A549 (cell line): ENCODE results near the gene GPR149. TPM values are rescaled to one million over a fixed set of nuclear protein-coding genes. Genes with fewer than 3 reads are reported as not detected.
A peak's percentile ranks its signal among the peaks of the same experiment; 100 is the strongest.

Experiments used
- ATAC-seq, 2 experiments: fragments of 200-7000 bp in 1 of 2; fragments of >200 bp in 1 of 2; cut with Nextera tagmentation in 1 of 2; cut with Tn5 transposase in 1 of 2; 3 replicates each; pipeline versions ENCODE4 v1.8.0 to v1.9.1; 2018 to 2020; ENCODE audit warnings: mild to moderate bottlenecking in 1 of 2, moderate library complexity in 1 of 2
- CTCF ChIA-PET: fragments of 300-600 bp; sonication (Branson Sonifier 250); formaldehyde crosslinking; extraction: SDS; loops from one replicate; lab custom pipeline; 2021; ENCODE audit warnings: antibody characterized with exemption, inconsistent platforms; lab: Yijun Ruan, JAX
- POLR2A ChIA-PET: fragments of 350-600 bp; formaldehyde crosslinking; extraction: SDS; loops from one replicate; lab custom pipeline; 2021; ENCODE audit warnings: antibody characterized with exemption, inconsistent platforms; lab: Yijun Ruan, JAX
- DNase-seq, 2 experiments: peaks; one replicate each; pipeline versions ENCODE4 v3.0.0 to v3.0.0-alpha.2; 2011 to 2016; ENCODE audit warnings: low read depth in 1 of 2, low spot score in 1 of 2
- FAIRE-seq: peaks from 2 replicates; lab custom pipeline; 2011; peaks lifted over from hg19 to GRCh38; lab: Jason Lieb, UNC
- H3K27ac ChIP-seq, 2 experiments: fragments of >200 bp; sonication (Bioruptor Twin); formaldehyde crosslinking; 3 replicates each; pipeline ENCODE4 v1.5.1; 2016 to 2017
- H3K4me1 ChIP-seq: fragments of >200 bp; sonication (Bioruptor Twin); formaldehyde crosslinking; 3 replicates; pipeline ENCODE4 v1.6.1; 2016
- H3K4me2 ChIP-seq: fragments of >200 bp; sonication (Bioruptor Twin); formaldehyde crosslinking; 3 replicates; pipeline ENCODE4 v1.6.1; 2016
- H3K4me3 ChIP-seq: fragments of >200 bp; sonication (Bioruptor Twin); formaldehyde crosslinking; 3 replicates; pipeline ENCODE4 v1.5.1; 2016
- H3K9me3 ChIP-seq: fragments of >200 bp; sonication (Bioruptor Twin); formaldehyde crosslinking; 3 replicates; pipeline ENCODE4 v1.6.1; 2016
- ATOH8 ChIP-seq: fragments of 250-450 bp; sonication (Bioruptor Pico); IDR thresholded peaks from 2 replicates; pipeline ENCODE4 v1.5.0; 2020; ENCODE audit warnings: low read depth, mild to moderate bottlenecking, moderate library complexity
- CBX2 ChIP-seq: fragments of 200-600 bp; sonication (generic); IDR thresholded peaks from 2 replicates; pipeline ENCODE4 v1.6.1; 2016; ENCODE audit warnings: low read depth, mild to moderate bottlenecking, borderline replicate concordance
- CEBPB ChIP-seq, 2 experiments: fragments of >200 bp in 1 of 2; sonication (Bioruptor Twin) in 1 of 2; formaldehyde crosslinking in 1 of 2; IDR thresholded peaks; 2 replicates each; pipeline ENCODE4 v1.6.1; 2012 to 2016
- CHD4 ChIP-seq: fragments of 200-600 bp; sonication (generic); IDR thresholded peaks from 2 replicates; pipeline ENCODE4 v1.6.1; 2016; ENCODE audit warnings: antibody characterized with exemption, mild to moderate bottlenecking, borderline replicate concordance
- EP300 ChIP-seq, 2 experiments: fragments of >200 bp; sonication (Bioruptor Twin); formaldehyde crosslinking; IDR thresholded peaks; 2 replicates in 1 of 2; 3 replicates in 1 of 2; pipeline ENCODE4 v1.6.1; 2016 to 2017
- ESRRA ChIP-seq: fragments of 150-350 bp; IDR thresholded peaks from 2 replicates; pipeline ENCODE4 v1.6.1; 2014; ENCODE audit warnings: mild to moderate bottlenecking, low read length, borderline replicate concordance
- GATA3 ChIP-seq: IDR thresholded peaks from 2 replicates; pipeline ENCODE4 v1.6.1; 2012; ENCODE audit warnings: borderline replicate concordance
- JUN ChIP-seq, 2 experiments: fragments of >200 bp; sonication (Bioruptor Twin); formaldehyde crosslinking; IDR thresholded peaks; 2 replicates in 1 of 2; 3 replicates in 1 of 2; pipeline ENCODE4 v1.6.1; 2016 to 2017
- KDM5A ChIP-seq: fragments of 200-600 bp; sonication (generic); IDR thresholded peaks from 2 replicates; pipeline ENCODE4 v1.6.1; 2016; ENCODE audit warnings: antibody characterized with exemption, mild to moderate bottlenecking
- MYC ChIP-seq: IDR thresholded peaks from 2 replicates; pipeline ENCODE4 v1.6.1; 2012; ENCODE audit warnings: mild to moderate bottlenecking, inconsistent platforms, low read length, improper control_type of control experiment, borderline replicate concordance
- NR3C1 ChIP-seq: fragments of >200 bp; sonication (Bioruptor Twin); formaldehyde crosslinking; IDR thresholded peaks from 3 replicates; pipeline ENCODE4 v1.6.1; 2017
- PBX3 ChIP-seq: IDR thresholded peaks from 2 replicates; pipeline ENCODE4 v1.6.1; 2012
- POLR2A ChIP-seq: IDR thresholded peaks from 2 replicates; pipeline ENCODE4 v1.6.1; 2012; ENCODE audit warnings: mild to moderate bottlenecking, low read length
- POLR2AphosphoS2 ChIP-seq: conservative IDR thresholded peaks from 2 replicates; pipeline ENCODE4 v1.6.1; 2012; ENCODE audit warnings: low read length, improper control_type of control experiment, inconsistent platforms
- REST ChIP-seq: fragments of 200-600 bp; sonication (generic); IDR thresholded peaks from 2 replicates; pipeline ENCODE4 v1.6.1; 2016; ENCODE audit warnings: antibody characterized with exemption, mild to moderate bottlenecking, moderate library complexity
- RNF2 ChIP-seq: fragments of 200-600 bp; sonication (generic); IDR thresholded peaks from 2 replicates; pipeline ENCODE4 v1.6.1; 2016; ENCODE audit warnings: low read depth, mild to moderate bottlenecking, antibody characterized with exemption, moderate library complexity, borderline replicate concordance
- SREBF2 ChIP-seq: fragments of 450-650 bp; IDR thresholded peaks from 2 replicates; pipeline ENCODE4 v1.6.1; 2014; ENCODE audit warnings: mild to moderate bottlenecking, moderate library complexity
- TP53 ChIP-seq: fragments of 250-450 bp; sonication (Bioruptor Pico); IDR thresholded peaks from 2 replicates; pipeline ENCODE4 v1.5.0; 2021; ENCODE audit warnings: mild to moderate bottlenecking, moderate library complexity
- ZNF302 ChIP-seq: fragments of 250-450 bp; sonication (Bioruptor Pico); IDR thresholded peaks from 2 replicates; pipeline ENCODE4 v1.9.0; 2021; ENCODE audit warnings: inconsistent platforms, mild to moderate bottlenecking, moderate library complexity
- ZSCAN20 ChIP-seq: fragments of 250-450 bp; sonication (Bioruptor Pico); IDR thresholded peaks from 2 replicates; pipeline ENCODE4 v1.8.0; 2022; ENCODE audit warnings: mild to moderate bottlenecking, moderate library complexity
- WGBS: methylation state at CpG from one replicate; pipeline ENCODE4 v1.1.6; 2017; ENCODE audit errors: missing lambda C conversion rate; 5-methylcytosine and 5-hydroxymethylcytosine counted together
- polyA plus RNA-seq, 4 experiments: library from polyadenylated mRNA; depleted of rRNA in 3 of 4; stranded (reverse); fragments of >200 nt; fragmentation: RNase III in 1 of 4; extraction: RNeasy Plus Mini Kit Qiagen cat#74134 plus additional on column Dnase treatment in 1 of 4; gene quantifications; 2 replicates in 3 of 4; 3 replicates in 1 of 4; pipeline ENCODE4 v1.2.3, GENCODE V29; 2011 to 2017

GPR149 gene
- polyA plus RNA-seq, 2 of the 4 experiments (the other 2 are of a cell fraction): not detected

- ATAC-seq (no peak), DNase-seq (no peak)
- POLR2A ChIA-PET: no interaction called here
- no peak overlapping the region for H3K4me2 ChIP-seq
- TF ChIP-seq ZNF302 (CRISPR knock-in tag) (no peak), POLR2AphosphoS2 (no peak), GATA3 (no peak), TP53 (CRISPR knock-in tag) (no peak), REST (no peak), PBX3 (no peak)
- TF ChIP-seq, all 56 proteins: peak for 0
- FAIRE-seq: no peak
- H3K4me3 ChIP-seq: no peak overlapping the region
- CTCF ChIA-PET: no interaction called here
- no peak overlapping the region for H3K27ac ChIP-seq
- no peaks in the 10 kb centered on the region for H3K4me1 ChIP-seq
- H3K9me3 ChIP-seq: no peaks in the 10 kb centered on the region
Measured at GRCh38 chr3:154327871-154328270, 102.1 kb downstream of the GPR149 start.

- H3K4me2 ChIP-seq: peak overlapping the region; percentile 72
- H3K4me1 ChIP-seq: peaks cover 7% of the 10 kb centered on the region; the same call in 2 of the 3 replicates
- no peaks in the 10 kb centered on the region for H3K9me3 ChIP-seq
- peak overlapping the region; percentile 83 for H3K4me3 ChIP-seq
- POLR2A ChIA-PET: interaction anchor here (0.8 to 0.9 kb wide), 2 partner anchors 11 to 204 kb away, joined by 3 read pairs; no protein-coding TSS in a partner anchor
- ATAC-seq: peak in 1 of 2 experiments; percentile 11; a peak in 1 of 6 replicates
- no peak for FAIRE-seq
- CTCF ChIA-PET: interaction anchor here (1.0 kb wide), 1 partner anchor 10 kb away, joined by 4 read pairs; no protein-coding TSS in a partner anchor
- TF ChIP-seq CBX2: no peak
- TF ChIP-seq EP300 (IDR thresholded peaks at IDR 0.05): no peak
- no peak for TF ChIP-seq RNF2
- TF ChIP-seq SREBF2: no peak
- TF ChIP-seq ESRRA: no peak
- no peak for TF ChIP-seq CHD4
- no peak for TF ChIP-seq ZSCAN20 (CRISPR knock-in tag)
- TF ChIP-seq JUN (IDR thresholded peaks at IDR 0.05): no peak
- no peak for TF ChIP-seq ATOH8 (CRISPR knock-in tag)
- DNase-seq: peak in 1 of 2 experiments; percentile 1
- peak overlapping the region; percentile 86 to 94; a peak in 5 of 6 replicates for H3K27ac ChIP-seq
- WGBS: 28% methylated on average over 3 of the region's 3 CpGs
Measured at GRCh38 chr3:154324919-154325318, 105.1 kb downstream of the GPR149 start.

- DNase-seq (peak; percentile 79 to 92), FAIRE-seq (no peak), ATAC-seq (peak; percentile 98 to 99)
- POLR2A ChIA-PET: interaction anchor here (0.7 to 0.9 kb wide), 3 partner anchors 10 to 1391 kb away, joined by 3 to 6 read pairs (median 3); no protein-coding TSS in a partner anchor
- peak within 1 kb of the TSS; percentile 86 to 94 for H3K27ac ChIP-seq
- no peaks in the 10 kb centered on the region for H3K9me3 ChIP-seq
- peak within 1 kb of the TSS; percentile 83 for H3K4me3 ChIP-seq
- WGBS: 2% methylated on average over 32 of the region's 45 CpGs
- H3K4me1 ChIP-seq: peaks cover 7% of the 10 kb centered on the region; the same call in 2 of the 3 replicates
- CTCF ChIA-PET: interaction anchor here (0.8 to 1.0 kb wide), 2 partner anchors 10 to 33 kb away, joined by 3 to 4 read pairs; no protein-coding TSS in a partner anchor
- H3K4me2 ChIP-seq: peak within 1 kb of the TSS; percentile 78
- TF ChIP-seq POLR2A (peak; percentile 80), POLR2AphosphoS2 (no peak), CEBPB (IDR thresholded peaks at IDR 0.05) (no peak), REST (0 out of 2 replicates have a peak, but pooled peaks have one; percentile 26), MYC (peak; percentile 76; the same call in 1 of the 2 replicates), PBX3 (no peak), KDM5A (0 out of 2 replicates have a peak, but pooled peaks have one; percentile 24), NR3C1 (no peak), SREBF2 (no peak)
Measured at GRCh38 chr3:154323891-154324738, 105.9 kb downstream of the GPR149 start, which contains the start of gene DHX36. DHX36 (minus strand) TSS chr3:154324487; CDS start chr3:154324416, 71 bp downstream.
